ENCODE measurements around the gene CBX1. TPM values are rescaled to one million over a fixed set of nuclear protein-coding genes. Genes with fewer than 3 reads are reported as not detected.
A peak's percentile ranks its signal among the peaks of the same experiment; 100 is the strongest.

Gene CBX1
- total RNA-seq, 2 experiments from 2014 or later, result 5.5 to 6.6 TPM

GRCh38 chr17:48051706-48052486 is 49.4 kb downstream of the CBX1 start:
- H3K36me3 ChIP-seq (ENCODE audit: insufficient read depth, low read length), result peaks cover 57% of the 10 kb centered on the region
- H3K4me3 Mint-ChIP-seq, result peak overlapping the region; percentile 11
- intact Hi-C loops (cut with DNase I, micrococcal nuclease), result no loop called here

GRCh38 chr17:48051283-48051682 is 50.0 kb downstream of the CBX1 start:
- DNase-seq (no peak), ATAC-seq (ENCODE audit: poor library complexity) (no peak)
- no peaks in the 10 kb centered on the region for H3K27me3 ChIP-seq (ENCODE audit: control insufficient read depth in 1 of 2, insufficient read depth in 2 of 2, low read length in 2 of 2)
- Mint-ChIP-seq H3K9me3 (no peaks in the 10 kb centered on the region), H3K27me3 (no peaks in the 10 kb centered on the region), H3K4me3 (peak overlapping the region; percentile 48), H3K36me3 (ENCODE audit: low read depth) (peaks cover 64% of the 10 kb centered on the region), H3K27ac (peak overlapping the region; percentile 24), H3K4me1 (ENCODE audit: low read depth) (peaks cover 67% of the 10 kb centered on the region)
- TF ChIP-seq CTCF (IDR thresholded peaks at IDR 0.05), result no peak
- peaks cover 51% of the 10 kb centered on the region for H3K36me3 ChIP-seq (ENCODE audit: insufficient read depth, low read length)
- CTCF ChIA-PET, result interaction anchor here (6.1 kb wide), 1 partner anchor 15 kb away, joined by 23 read pairs; no protein-coding TSS in a partner anchor
- no peak overlapping the region for H3K4me3 ChIP-seq (ENCODE audit: low read length)
- POLR2A ChIA-PET, result interaction anchor here (0.7 kb wide), 1 partner anchor 110 kb away, joined by 3 read pairs; the partner anchor contains the start of gene PNPO
- H3K4me1 ChIP-seq (ENCODE audit: insufficient read depth, low read length), result peaks cover 77% of the 10 kb centered on the region
- intact Hi-C loops (cut with DNase I, micrococcal nuclease), result no loop called here
- no peak overlapping the region for H3K27ac ChIP-seq (ENCODE audit: low read depth in 1 of 2, low read length in 2 of 2)
- no peaks in the 10 kb centered on the region for H3K9me3 ChIP-seq (ENCODE audit: control insufficient read depth in 1 of 2, insufficient read depth in 1 of 2, low read length in 2 of 2)

More at GRCh38 chr17:48051706-48052486, 49.4 kb downstream of the CBX1 start:
- H3K27ac ChIP-seq (ENCODE audit: low read depth in 1 of 2, low read length in 2 of 2), result no peak overlapping the region
- H3K9me3 ChIP-seq (ENCODE audit: control insufficient read depth in 1 of 2, insufficient read depth in 1 of 2, low read length in 2 of 2), result no peaks in the 10 kb centered on the region
- peaks cover 71% of the 10 kb centered on the region for H3K4me1 ChIP-seq (ENCODE audit: insufficient read depth, low read length)
- DNase-seq, result peak in 1 of 14 experiments; percentile 45
- no peak for ATAC-seq (ENCODE audit: poor library complexity)
- TF ChIP-seq CTCF (IDR thresholded peaks at IDR 0.05), result no peak
- ChIA-PET CTCF (interaction anchor here (0.6 kb wide), 1 partner anchor 30 kb away, joined by 4 read pairs; no protein-coding TSS in a partner anchor), POLR2A (no interaction called here)
- Mint-ChIP-seq H3K27me3 (no peaks in the 10 kb centered on the region), H3K36me3 (ENCODE audit: low read depth) (peaks cover 70% of the 10 kb centered on the region), H3K4me1 (ENCODE audit: low read depth) (peaks cover 61% of the 10 kb centered on the region), H3K27ac (peak overlapping the region; percentile 24), H3K9me3 (no peaks in the 10 kb centered on the region)
- H3K4me3 ChIP-seq (ENCODE audit: low read length), result no peak overlapping the region
- H3K27me3 ChIP-seq (ENCODE audit: control insufficient read depth in 1 of 2, insufficient read depth in 2 of 2, low read length in 2 of 2), result no peaks in the 10 kb centered on the region

- TF ChIP-seq CTCF (IDR thresholded peaks at IDR 0.05), result no peak
- intact Hi-C loops (cut with DNase I, micrococcal nuclease), result loop anchor here (1.0 to 5.0 kb wide), 6 partner anchors 23 to 396 kb away; partner anchors contain the start of genes LRRC46 (in 1 of the 2), MRPL10 (in 1 of the 2) and SNX11 (in 1 of the 2)
- Mint-ChIP-seq H3K36me3 (ENCODE audit: low read depth) (peaks cover 48% of the 10 kb centered on the region), H3K9me3 (no peaks in the 10 kb centered on the region), H3K27me3 (no peaks in the 10 kb centered on the region), H3K4me3 (peak overlapping the region; percentile 93), H3K4me1 (ENCODE audit: low read depth) (peaks cover 65% of the 10 kb centered on the region), H3K27ac (peak overlapping the region; percentile 94)
- Histone ChIP-seq H3K27ac (ENCODE audit: low read depth in 1 of 2, low read length in 2 of 2) (peak overlapping the region in 1 of 2 donors; percentile 56), H3K9me3 (ENCODE audit: control insufficient read depth in 1 of 2, insufficient read depth in 1 of 2, low read length in 2 of 2) (no peaks in the 10 kb centered on the region), H3K36me3 (ENCODE audit: insufficient read depth, low read length) (peaks cover 27% of the 10 kb centered on the region), H3K4me3 (ENCODE audit: low read length) (peak overlapping the region; percentile 81), H3K4me1 (ENCODE audit: insufficient read depth, low read length) (peaks cover 62% of the 10 kb centered on the region), H3K27me3 (ENCODE audit: control insufficient read depth in 1 of 2, insufficient read depth in 2 of 2, low read length in 2 of 2) (no peaks in the 10 kb centered on the region)
- DNase-seq (peak in 7 of 14 experiments; percentile 15 to 75 (median 27)), ATAC-seq (ENCODE audit: poor library complexity) (peak; percentile 1)
- POLR2A ChIA-PET, result interaction anchor here (0.5 to 3.6 kb wide), 19 partner anchors 9 to 1716 kb away, joined by 3 to 20 read pairs (median 5); partner anchors contain the start of genes CDK5RAP3, FAM117A, PNPO and SNX11
- CTCF ChIA-PET, result interaction anchor here (0.6 to 6.1 kb wide), 5 partner anchors 12 to 211 kb away, joined by 3 to 35 read pairs (median 3); partner anchors contain the start of gene CDK5RAP3
Measured at GRCh38 chr17:48048384-48049126, 52.7 kb downstream of the CBX1 start.
